H54 (cell line): ENCODE data around the gene COL6A3.

ENCODE experiments used
- DNase-seq: peaks from one replicate; pipeline ENCODE4 v3.0.0; 2011; ENCODE audit warnings: low spot score, mixed read lengths; ENCODE audit not compliant: insufficient read length
- FAIRE-seq: peaks from 3 replicates; lab custom pipeline; 2011; peaks lifted over from hg19 to GRCh38; lab: Jason Lieb, UNC
- POLR2A ChIP-seq: IDR thresholded peaks from 2 replicates; pipeline ENCODE4 v1.6.1; 2011; ENCODE audit warnings: low read depth, mild to moderate bottlenecking, low read length

The COL6A3 gene

GRCh38 chr2:237348281-237348865, 65.6 kb downstream of the COL6A3 start:
- DNase-seq (no peak), FAIRE-seq (no peak)
- TF ChIP-seq POLR2A: no peak

- FAIRE-seq: no peak
- no peak for TF ChIP-seq POLR2A
- no peak for DNase-seq
Measured at GRCh38 chr2:237345891-237346640, 67.9 kb downstream of the COL6A3 start.

- no peak for TF ChIP-seq POLR2A
- DNase-seq (no peak), FAIRE-seq (no peak)
Measured at GRCh38 chr2:237345411-237345810, 68.6 kb downstream of the COL6A3 start.

DNA sequence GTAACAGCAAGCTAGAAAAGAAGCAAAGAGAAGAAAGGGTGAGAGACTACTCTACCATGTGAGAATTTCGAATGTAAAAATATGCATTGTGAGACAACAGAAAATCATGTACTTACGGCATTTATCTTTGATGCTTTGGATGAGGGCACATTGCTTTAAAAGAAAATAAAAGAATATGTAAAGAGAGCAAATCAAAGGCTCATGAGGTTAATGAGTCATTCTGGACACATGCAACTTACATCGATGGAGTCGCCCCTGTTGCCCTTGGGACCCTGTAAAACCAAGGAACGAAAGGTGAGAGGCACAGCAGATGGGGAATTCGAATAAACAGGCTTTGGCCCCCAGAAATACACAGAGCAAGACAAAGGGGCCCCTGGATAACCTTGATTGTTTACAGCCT, 69.0 kb downstream of the COL6A3 start:
- DNase-seq (no peak), FAIRE-seq (no peak)
- no peak for TF ChIP-seq POLR2A

- FAIRE-seq (no peak), DNase-seq (no peak)
- TF ChIP-seq POLR2A: no peak
Measured at GRCh38 chr2:237343993-237344392, 70.0 kb downstream of the COL6A3 start.

DNA sequence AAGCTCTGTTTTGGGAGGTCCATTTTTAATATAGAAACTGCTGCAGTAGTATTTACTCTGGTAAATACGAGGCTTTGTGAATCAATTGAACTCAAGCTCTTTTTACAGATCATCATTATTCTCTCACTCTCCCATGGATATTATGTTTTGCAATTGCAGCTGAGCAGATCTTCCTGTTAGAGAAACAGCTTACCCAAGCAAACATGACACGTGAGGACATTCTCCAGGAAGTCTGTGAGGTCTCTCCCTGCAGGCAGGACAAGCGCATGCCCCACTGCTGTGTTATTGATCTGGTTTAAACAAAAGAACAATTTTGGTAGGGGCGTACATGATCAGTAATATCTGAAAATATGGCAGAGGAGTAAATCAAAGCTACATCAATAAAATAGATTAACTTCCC, 72.1 kb downstream of the COL6A3 start:
- DNase-seq (no peak), FAIRE-seq (no peak)
- TF ChIP-seq POLR2A: no peak

- DNase-seq (no peak), FAIRE-seq (no peak)
- TF ChIP-seq POLR2A: no peak
Measured at GRCh38 chr2:237337586-237337985, 76.4 kb downstream of the COL6A3 start.

DNA sequence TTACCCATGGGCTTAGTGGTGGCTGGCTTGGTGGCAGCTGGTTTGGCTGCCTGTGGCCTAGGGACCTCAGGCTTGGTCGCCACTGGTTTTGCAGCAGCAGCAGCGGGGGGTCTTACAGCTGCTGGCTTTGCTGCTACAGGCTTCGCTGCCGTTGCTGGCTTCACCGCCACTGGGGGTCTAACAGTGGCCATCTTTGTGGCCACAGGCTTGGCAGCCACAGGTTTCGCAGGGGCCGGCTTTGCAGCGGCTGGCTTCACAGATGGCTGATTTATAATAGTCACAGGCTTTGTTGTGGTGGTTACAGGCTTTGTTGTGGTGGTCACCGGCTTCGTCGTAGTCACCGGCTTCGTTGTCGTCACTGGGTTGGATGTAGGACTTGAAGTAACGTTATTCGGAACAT, 77.8 kb downstream of the COL6A3 start:
- TF ChIP-seq POLR2A: no peak
- FAIRE-seq (no peak), DNase-seq (no peak)

DNA sequence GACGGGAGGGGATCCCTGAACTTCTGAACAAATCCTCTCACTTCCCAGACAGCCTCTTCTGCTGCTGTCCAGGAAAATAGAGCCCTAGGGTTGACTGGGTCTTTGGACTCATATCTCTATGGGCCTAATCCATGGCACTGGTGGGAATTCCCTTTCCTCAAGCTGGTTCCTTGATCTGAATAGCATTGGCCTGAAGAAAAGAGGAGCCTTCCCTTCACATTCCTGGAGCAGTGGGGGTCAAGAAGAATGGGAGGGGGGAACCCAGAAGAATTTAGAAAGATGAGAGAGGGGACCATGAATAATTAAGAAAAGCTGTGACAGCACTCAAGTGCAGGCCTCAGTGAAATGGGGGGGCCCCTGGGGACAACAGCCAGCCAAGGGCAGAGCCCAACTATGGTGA, 80.2 kb downstream of the COL6A3 start:
- TF ChIP-seq POLR2A: no peak
- FAIRE-seq (no peak), DNase-seq (no peak)

- DNase-seq: no peak
- no peak for TF ChIP-seq POLR2A
- FAIRE-seq: no peak
Measured at GRCh38 chr2:237330541-237330940, 83.4 kb downstream of the COL6A3 start.

DNA sequence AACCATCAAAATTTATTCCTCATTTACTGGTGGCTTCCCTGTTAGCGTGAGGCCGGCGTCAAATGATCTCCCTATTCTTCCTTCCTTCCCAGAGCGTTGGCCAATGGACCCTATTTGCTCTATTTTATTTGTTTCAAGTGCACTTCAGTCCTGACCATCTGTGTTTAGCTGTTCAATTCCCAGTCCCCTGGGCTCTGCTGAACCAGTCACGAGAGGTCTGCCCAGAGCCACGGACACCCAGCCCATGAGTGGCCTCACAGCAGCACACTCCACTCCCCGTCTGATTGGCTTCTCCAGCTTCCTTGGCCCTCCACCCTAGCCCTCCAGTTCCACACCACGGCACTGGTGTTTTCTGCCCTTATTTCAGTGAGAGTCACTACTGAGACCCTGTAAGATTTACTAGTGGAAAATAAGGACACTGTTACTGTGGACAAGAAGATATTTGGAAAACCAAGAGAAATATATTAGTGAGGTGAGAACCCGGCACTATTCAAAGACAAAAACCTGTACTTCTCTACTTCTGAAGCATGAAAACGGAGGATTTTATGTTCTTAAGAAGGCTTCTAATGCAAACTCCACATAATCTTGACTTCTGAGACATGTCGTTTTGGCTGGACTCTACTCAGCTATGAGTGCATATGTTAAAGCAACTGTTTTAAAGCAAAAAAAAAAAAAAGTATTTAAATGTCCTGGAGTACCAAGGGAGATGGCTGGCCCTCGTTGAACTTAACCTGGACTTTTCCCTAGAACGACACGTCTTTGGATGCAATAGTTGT, 86.6 kb downstream of the COL6A3 start:
- FAIRE-seq (no peak), DNase-seq (no peak)
- TF ChIP-seq POLR2A: no peak

DNA sequence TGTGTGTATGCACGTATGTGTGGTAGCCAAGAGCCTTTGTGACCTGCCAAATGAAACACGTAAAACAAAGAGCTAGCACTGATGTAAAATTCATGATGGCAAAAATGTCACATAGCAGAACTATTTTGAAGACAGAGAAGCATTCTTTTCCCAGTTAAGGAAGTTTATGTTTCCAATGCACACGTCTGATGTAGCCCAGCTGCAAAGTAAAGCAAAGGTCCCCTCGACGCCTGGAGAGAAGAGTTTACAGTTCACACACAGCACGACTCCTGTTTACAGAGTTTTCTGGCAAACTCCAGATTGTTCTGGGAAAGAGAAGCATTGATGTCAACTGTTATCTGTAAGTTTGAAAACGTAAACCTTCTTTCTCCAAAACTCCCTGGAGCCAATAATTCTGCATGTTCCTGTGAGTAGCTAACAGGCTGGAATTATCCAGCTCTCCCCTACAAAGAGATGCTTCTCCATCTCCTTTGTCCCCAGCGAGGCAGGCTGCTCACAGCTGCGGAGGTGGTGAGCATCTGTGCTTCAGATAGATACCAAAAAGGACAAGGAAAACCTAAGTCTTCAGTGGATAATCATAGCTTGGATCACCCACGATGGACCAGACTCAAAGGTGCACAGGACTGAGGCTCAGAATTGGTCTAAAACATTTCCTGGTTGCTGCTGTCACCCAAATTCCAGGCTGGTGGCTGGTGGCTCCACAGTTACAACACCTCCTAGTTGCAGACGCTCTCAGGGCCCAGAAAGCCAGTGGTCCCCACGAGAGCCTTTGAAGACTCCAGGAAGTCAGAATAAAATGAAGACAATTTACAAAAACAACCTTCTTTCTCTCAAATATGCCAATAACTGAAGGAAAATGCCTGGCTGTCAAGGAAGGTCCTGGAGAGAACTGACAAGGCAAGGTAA, 87.4 kb downstream of the COL6A3 start:
- no peak for TF ChIP-seq POLR2A
- no peak for FAIRE-seq
- DNase-seq: no peak

GRCh38 chr2:237324837-237325236, 89.1 kb downstream of the COL6A3 start:
- no peak for DNase-seq
- no peak for FAIRE-seq
- TF ChIP-seq POLR2A: no peak
